GM23338 (cell line): ENCODE measurements around the gene MTAP.

Source experiments
- CTCF ChIP-seq, 2 experiments: fragments of 200-600 bp in 1 of 2; sonication (generic) in 1 of 2; conservative IDR thresholded peaks; 2 replicates each; pipeline versions ENCODE4 v1.5.1 to v1.6.1; 2016 to 2017; ENCODE audit warnings: antibody characterized with exemption in 2 of 2, low read depth in 2 of 2, mild to moderate bottlenecking in 2 of 2, moderate library complexity in 1 of 2
- POLR2AphosphoS5 ChIP-seq: IDR thresholded peaks from 2 replicates; pipeline ENCODE4 v1.6.1; 2016; ENCODE audit warnings: antibody characterized with exemption, low read depth

DNA sequence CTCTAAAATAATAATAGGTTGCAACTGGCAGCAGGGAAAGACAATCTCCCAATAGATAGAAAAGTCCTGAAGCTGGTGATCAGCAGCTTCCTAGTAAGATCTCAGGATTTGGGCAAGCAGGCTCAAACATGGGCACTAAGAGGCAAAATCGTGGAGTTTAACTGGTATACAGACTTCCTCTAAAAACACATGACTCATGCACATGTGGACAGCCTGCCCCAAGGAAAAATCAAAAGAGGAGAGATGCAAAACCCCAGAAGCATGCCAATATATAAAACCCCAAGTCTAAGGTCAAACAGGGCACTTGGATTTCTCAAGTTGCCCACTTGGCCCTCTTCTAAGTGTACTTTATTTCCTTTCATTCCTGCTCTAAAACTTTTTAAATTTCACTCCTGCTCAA lies 129.0 kb downstream of the MTAP start:
- TF ChIP-seq POLR2AphosphoS5 = no peak
- no peak for TF ChIP-seq CTCF (conservative IDR thresholded peaks at IDR 0.05; ENCODE audit: low read depth in 2 of 2)
